Nephron progenitor cell (in vitro differentiated cells): ENCODE results near the gene ELOVL7.

Experiments used
- DNase-seq: peaks from one replicate; pipeline ENCODE4 v3.0.0; 2021
- H3K27ac Mint-ChIP-seq: 2 replicates; pipeline ENCODE4 v1.8.0; 2021; ENCODE audit warnings: mild to moderate bottlenecking, moderate library complexity, mixed read lengths
- H3K27me3 Mint-ChIP-seq: 2 replicates; pipeline ENCODE4 v1.8.0; 2021; ENCODE audit warnings: mild to moderate bottlenecking, low read depth, mixed read lengths; ENCODE audit not compliant: poor library complexity
- H3K36me3 Mint-ChIP-seq: 2 replicates; pipeline ENCODE4 v1.8.0; 2021; ENCODE audit warnings: low read depth, mixed read lengths
- H3K4me1 Mint-ChIP-seq: 2 replicates; pipeline ENCODE4 v1.8.0; 2021; ENCODE audit warnings: mixed read lengths
- H3K4me3 Mint-ChIP-seq: 2 replicates; pipeline ENCODE4 v1.8.0; 2021; ENCODE audit warnings: mild to moderate bottlenecking, moderate library complexity, mixed read lengths
- H3K9me3 Mint-ChIP-seq: 2 replicates; pipeline ENCODE4 v1.8.0; 2021; ENCODE audit warnings: mild to moderate bottlenecking, moderate library complexity, mixed read lengths
- CTCF ChIP-seq: fragments of 200-600 bp; sonication (generic); IDR thresholded peaks from 2 replicates; pipeline ENCODE4 v1.5.0; 2021; ENCODE audit warnings: antibody characterized with exemption

ELOVL7 gene

DNA sequence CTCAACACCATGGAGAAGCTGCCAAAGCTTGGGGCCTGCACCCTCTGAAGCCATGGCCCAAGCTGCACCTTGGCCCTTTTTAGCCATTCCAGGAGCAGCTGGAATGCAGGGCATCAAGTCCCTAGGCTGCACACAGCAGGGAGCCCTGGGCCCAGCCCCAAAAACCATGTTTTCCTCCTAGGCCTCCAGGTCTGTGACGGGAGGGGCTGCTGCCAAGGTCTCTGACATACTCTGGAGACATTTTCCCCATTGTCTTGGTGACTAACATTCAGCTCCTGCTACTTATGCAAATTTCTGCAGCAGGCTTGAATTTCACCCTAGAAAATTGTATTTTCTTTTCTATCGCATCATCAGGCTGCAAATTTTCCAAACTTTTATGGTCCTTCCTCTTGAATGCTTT is 64.6 kb downstream of the ELOVL7 start:
- no peak for DNase-seq
- TF ChIP-seq CTCF: no peak

GRCh38 chr5:60776343-60776742 is 67.7 kb downstream of the ELOVL7 start:
- H3K4me1 Mint-ChIP-seq: no peaks in the 10 kb centered on the region
- no peak for TF ChIP-seq CTCF
- peaks cover 7% of the 10 kb centered on the region for H3K9me3 Mint-ChIP-seq
- H3K27ac Mint-ChIP-seq: no peak overlapping the region
- no peak overlapping the region for H3K4me3 Mint-ChIP-seq
- H3K36me3 Mint-ChIP-seq: no peaks in the 10 kb centered on the region
- H3K27me3 Mint-ChIP-seq: no peaks in the 10 kb centered on the region
- no peak for DNase-seq

More for the DNA sequence above, 64.6 kb downstream of the ELOVL7 start:
- Mint-ChIP-seq H3K27ac (no peak overlapping the region), H3K4me1 (no peaks in the 10 kb centered on the region), H3K36me3 (no peaks in the 10 kb centered on the region), H3K4me3 (no peak overlapping the region), H3K27me3 (no peaks in the 10 kb centered on the region), H3K9me3 (peaks cover 4% of the 10 kb centered on the region)

- no peaks in the 10 kb centered on the region for H3K9me3 Mint-ChIP-seq
- H3K27ac Mint-ChIP-seq: no peak overlapping the region
- no peak overlapping the region for H3K4me3 Mint-ChIP-seq
- H3K36me3 Mint-ChIP-seq: no peaks in the 10 kb centered on the region
- H3K4me1 Mint-ChIP-seq: peaks cover 5% of the 10 kb centered on the region
- no peak for DNase-seq
- TF ChIP-seq CTCF: no peak
- H3K27me3 Mint-ChIP-seq: no peaks in the 10 kb centered on the region
Observed at GRCh38 chr5:60765019-60765709, 78.9 kb downstream of the ELOVL7 start.

DNA sequence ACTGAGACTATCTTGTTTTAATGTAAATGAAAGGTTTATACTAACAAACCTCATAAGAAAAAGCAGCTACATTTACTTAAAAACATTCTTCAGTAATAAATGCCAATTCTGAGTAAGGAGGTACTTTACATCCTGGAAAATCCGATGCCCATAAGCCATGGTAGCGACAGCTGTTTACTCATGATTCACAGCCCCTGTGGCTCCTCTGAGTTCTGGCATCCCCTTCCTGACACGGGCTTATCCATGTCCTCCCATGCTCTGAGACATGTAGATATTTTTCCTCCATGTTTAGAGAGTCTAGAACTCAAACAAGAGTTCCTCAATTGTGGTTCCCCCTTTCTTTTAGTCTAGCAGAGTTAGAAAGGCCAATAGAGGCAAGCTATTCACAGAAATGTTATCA is 81.0 kb downstream of the ELOVL7 start:
- no peak for DNase-seq
- Mint-ChIP-seq H3K4me1 (peaks cover 5% of the 10 kb centered on the region), H3K9me3 (no peaks in the 10 kb centered on the region), H3K4me3 (no peak overlapping the region), H3K27ac (no peak overlapping the region), H3K36me3 (no peaks in the 10 kb centered on the region), H3K27me3 (no peaks in the 10 kb centered on the region)
- no peak for TF ChIP-seq CTCF

GRCh38 chr5:60754495-60754894 is 89.6 kb downstream of the ELOVL7 start:
- H3K27me3 Mint-ChIP-seq: no peaks in the 10 kb centered on the region
- no peaks in the 10 kb centered on the region for H3K9me3 Mint-ChIP-seq
- H3K27ac Mint-ChIP-seq: no peak overlapping the region
- H3K4me1 Mint-ChIP-seq: no peaks in the 10 kb centered on the region
- no peaks in the 10 kb centered on the region for H3K36me3 Mint-ChIP-seq
- no peak for DNase-seq
- TF ChIP-seq CTCF: no peak
- no peak overlapping the region for H3K4me3 Mint-ChIP-seq

DNA sequence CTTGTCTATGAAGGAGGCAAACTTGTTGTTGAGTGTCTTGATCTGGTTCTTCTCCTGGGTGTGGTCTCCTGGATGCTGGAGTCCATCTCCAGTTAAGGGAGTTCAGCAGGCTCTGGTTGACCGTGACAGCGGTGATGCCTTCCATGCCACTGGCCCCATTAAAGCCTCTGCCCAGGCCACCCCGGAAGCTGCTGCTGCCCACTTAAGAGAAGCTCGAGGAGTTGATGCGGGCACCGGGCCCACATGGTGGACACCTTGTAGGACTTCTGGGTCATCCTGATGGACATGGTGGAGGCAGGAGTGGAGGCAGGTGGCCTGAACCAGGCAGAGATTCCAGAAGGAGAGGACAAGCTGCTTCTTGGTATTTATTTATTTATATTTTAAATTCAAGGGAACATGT is 99.4 kb downstream of the ELOVL7 start:
- no peak for TF ChIP-seq CTCF
- Mint-ChIP-seq H3K36me3 (peaks cover 9% of the 10 kb centered on the region), H3K4me3 (no peak overlapping the region), H3K27ac (no peak overlapping the region), H3K27me3 (no peaks in the 10 kb centered on the region), H3K4me1 (no peaks in the 10 kb centered on the region), H3K9me3 (peaks cover 18% of the 10 kb centered on the region)
- DNase-seq: no peak
